ENCODE data around the gene ATRIP.

GRCh38 chr3:48514431-48515227, 68.1 kb downstream of the ATRIP start:
- TF ChIP-seq, protein P1, sequence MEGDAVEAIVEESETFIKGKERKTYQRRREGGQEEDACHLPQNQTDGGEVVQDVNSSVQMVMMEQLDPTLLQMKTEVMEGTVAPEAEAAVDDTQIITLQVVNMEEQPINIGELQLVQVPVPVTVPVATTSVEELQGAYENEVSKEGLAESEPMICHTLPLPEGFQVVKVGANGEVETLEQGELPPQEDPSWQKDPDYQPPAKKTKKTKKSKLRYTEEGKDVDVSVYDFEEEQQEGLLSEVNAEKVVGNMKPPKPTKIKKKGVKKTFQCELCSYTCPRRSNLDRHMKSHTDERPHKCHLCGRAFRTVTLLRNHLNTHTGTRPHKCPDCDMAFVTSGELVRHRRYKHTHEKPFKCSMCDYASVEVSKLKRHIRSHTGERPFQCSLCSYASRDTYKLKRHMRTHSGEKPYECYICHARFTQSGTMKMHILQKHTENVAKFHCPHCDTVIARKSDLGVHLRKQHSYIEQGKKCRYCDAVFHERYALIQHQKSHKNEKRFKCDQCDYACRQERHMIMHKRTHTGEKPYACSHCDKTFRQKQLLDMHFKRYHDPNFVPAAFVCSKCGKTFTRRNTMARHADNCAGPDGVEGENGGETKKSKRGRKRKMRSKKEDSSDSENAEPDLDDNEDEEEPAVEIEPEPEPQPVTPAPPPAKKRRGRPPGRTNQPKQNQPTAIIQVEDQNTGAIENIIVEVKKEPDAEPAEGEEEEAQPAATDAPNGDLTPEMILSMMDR (IDR thresholded peaks at IDR 0.05; ENCODE audit: borderline replicate concordance, extremely low read depth, low read length, poor library complexity, severe bottlenecking) = no peak
- TF ChIP-seq EZH2 (IDR thresholded peaks at IDR 0.05; ENCODE audit: borderline replicate concordance, low read depth, low read length, severe bottlenecking) = no peak

Data from DND-41 (cell line).